Gastrocnemius medialis (tissue), 4 donors: ENCODE measurements around the gene OLFML3.

Experiments used
- CTCF ChIP-seq, 5 experiments: fragments of 450-650 bp in 3 of 5; fragments of 200-600 bp in 2 of 5; sonication (generic) in 2 of 5; IDR thresholded peaks in 4 of 5; conservative IDR thresholded peaks in 1 of 5; 1 replicate in 4 of 5; 2 replicates in 1 of 5; pipeline ENCODE4 v1.5.1; 2016 to 2019; ENCODE audit warnings: antibody characterized with exemption in 5 of 5, mild to moderate bottlenecking in 3 of 5, moderate library complexity in 3 of 5
- POLR2A ChIP-seq, 2 donors: fragments of 450-650 bp; IDR thresholded peaks; one replicate each; pipeline ENCODE4 v1.6.1; 2017; ENCODE audit warnings: antibody characterized with exemption in 2 of 2, mild to moderate bottlenecking in 2 of 2, moderate library complexity in 2 of 2

DNA sequence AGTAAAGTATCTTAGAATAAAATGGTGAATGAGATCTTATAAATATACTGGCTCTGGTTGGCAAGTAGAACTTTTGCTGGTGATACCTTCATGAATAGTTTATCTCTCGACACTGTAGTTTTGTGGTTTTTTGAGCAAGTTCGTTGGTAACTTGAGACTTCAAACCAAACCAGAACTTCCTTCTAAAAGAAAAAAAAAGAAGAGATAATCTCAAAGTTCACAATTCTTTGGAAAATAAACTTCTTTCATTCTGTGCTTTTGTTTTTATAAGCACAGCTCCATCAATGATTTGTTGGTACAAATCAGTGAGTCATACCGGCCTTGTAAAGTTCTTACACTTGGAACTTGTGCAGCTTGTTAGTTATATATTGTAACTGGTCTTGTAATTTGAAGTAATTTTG, 47.8 kb upstream of the OLFML3 start:
- TF ChIP-seq CTCF (IDR thresholded peaks at IDR 0.05 in 4 of 5, conservative IDR thresholded peaks at IDR 0.05 in 1 of 5) (no peak), POLR2A (IDR thresholded peaks at IDR 0.05) (no peak)
